ENCODE data around the gene FOXQ1. TPM values are rescaled to one million over a fixed set of nuclear protein-coding genes. Genes with fewer than 3 reads are reported as not detected.

FOXQ1 gene
- total and polyA plus RNA-seq, 2 of the 13 experiments (the other 11 are each of a cell fraction or from before 2014, with no cell fraction given): 35.2 to 39.8 TPM

- TF ChIP-seq EP300 (IDR thresholded peaks at IDR 0.05; ENCODE audit: low read depth in 2 of 2, low read length in 2 of 2): peak in 1 of 2 experiments; percentile 79; a peak in 2 of 4 replicates
- TF ChIP-seq EP300 (CRISPR knock-in tag; IDR thresholded peaks at IDR 0.05; ENCODE audit: borderline replicate concordance): peak; percentile 56
- TF ChIP-seq ZNF609 (CRISPR knock-in tag; IDR thresholded peaks at IDR 0.05; ENCODE audit: borderline replicate concordance): peak; percentile 24; the same call in 1 of the 2 replicates
- TF ChIP-seq ZNF331 (CRISPR knock-in tag; IDR thresholded peaks at IDR 0.05): peak; percentile 84
- TF ChIP-seq HIVEP1 (CRISPR knock-in tag; IDR thresholded peaks at IDR 0.05): peak; percentile 30; the same call in 1 of the 2 replicates
- TF ChIP-seq ZKSCAN8 (CRISPR knock-in tag; IDR thresholded peaks at IDR 0.05; ENCODE audit: borderline replicate concordance): peak; percentile 68; the same call in 1 of the 2 replicates
- TF ChIP-seq DDIT3 (CRISPR knock-in tag; IDR thresholded peaks at IDR 0.05): peak; percentile 32; the same call in 1 of the 2 replicates
- peak; percentile 85 for TF ChIP-seq PAXIP1 (CRISPR knock-in tag; conservative IDR thresholded peaks at IDR 0.05)
- TF ChIP-seq ZNF841 (CRISPR knock-in tag; IDR thresholded peaks at IDR 0.05; ENCODE audit: borderline replicate concordance): no peak
- TF ChIP-seq, protein P1, sequence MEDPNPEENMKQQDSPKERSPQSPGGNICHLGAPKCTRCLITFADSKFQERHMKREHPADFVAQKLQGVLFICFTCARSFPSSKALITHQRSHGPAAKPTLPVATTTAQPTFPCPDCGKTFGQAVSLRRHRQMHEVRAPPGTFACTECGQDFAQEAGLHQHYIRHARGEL (CRISPR knock-in tag; IDR thresholded peaks at IDR 0.05): no peak
- peak; percentile 23; the same call in 1 of the 2 replicates for TF ChIP-seq KMT2A (CRISPR knock-in tag; IDR thresholded peaks at IDR 0.05)
- peak; percentile 83 for TF ChIP-seq SAP130 (CRISPR knock-in tag; IDR thresholded peaks at IDR 0.05; ENCODE audit: low read depth)
- TF ChIP-seq SMAD1 (CRISPR knock-in tag; IDR thresholded peaks at IDR 0.05; ENCODE audit: borderline replicate concordance, low read depth): 0 out of 2 replicates have a peak, but pooled peaks have one; percentile 43
- TF ChIP-seq SMAD3 (CRISPR knock-in tag; IDR thresholded peaks at IDR 0.05): 0 out of 2 replicates have a peak, but pooled peaks have one; percentile 56
- TF ChIP-seq, protein P2, sequence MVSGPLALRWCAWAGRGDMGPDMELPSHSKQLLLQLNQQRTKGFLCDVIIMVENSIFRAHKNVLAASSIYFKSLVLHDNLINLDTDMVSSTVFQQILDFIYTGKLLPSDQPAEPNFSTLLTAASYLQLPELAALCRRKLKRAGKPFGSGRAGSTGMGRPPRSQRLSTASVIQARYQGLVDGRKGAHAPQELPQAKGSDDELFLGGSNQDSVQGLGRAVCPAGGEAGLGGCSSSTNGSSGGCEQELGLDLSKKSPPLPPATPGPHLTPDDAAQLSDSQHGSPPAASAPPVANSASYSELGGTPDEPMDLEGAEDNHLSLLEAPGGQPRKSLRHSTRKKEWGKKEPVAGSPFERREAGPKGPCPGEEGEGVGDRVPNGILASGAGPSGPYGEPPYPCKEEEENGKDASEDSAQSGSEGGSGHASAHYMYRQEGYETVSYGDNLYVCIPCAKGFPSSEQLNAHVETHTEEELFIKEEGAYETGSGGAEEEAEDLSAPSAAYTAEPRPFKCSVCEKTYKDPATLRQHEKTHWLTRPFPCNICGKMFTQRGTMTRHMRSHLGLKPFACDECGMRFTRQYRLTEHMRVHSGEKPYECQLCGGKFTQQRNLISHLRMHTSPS (CRISPR knock-in tag; IDR thresholded peaks at IDR 0.05; ENCODE audit: low read depth): 0 out of 2 replicates have a peak, but pooled peaks have one; percentile 26
- TF ChIP-seq KDM2A (CRISPR knock-in tag; IDR thresholded peaks at IDR 0.05; ENCODE audit: borderline replicate concordance, low read depth): peak; percentile 62; the same call in 1 of the 2 replicates
- 0 out of 2 replicates have a peak, but pooled peaks have one; percentile 35 for TF ChIP-seq ZNF430 (CRISPR knock-in tag; IDR thresholded peaks at IDR 0.05)
Measured at GRCh38 chr6:1322696-1323219, 10.9 kb downstream of the FOXQ1 start (continued).
